ENCODE data around the gene SPON1.
A peak's percentile ranks its signal among the peaks of the same experiment; 100 is the strongest.

SPON1 gene

DNA sequence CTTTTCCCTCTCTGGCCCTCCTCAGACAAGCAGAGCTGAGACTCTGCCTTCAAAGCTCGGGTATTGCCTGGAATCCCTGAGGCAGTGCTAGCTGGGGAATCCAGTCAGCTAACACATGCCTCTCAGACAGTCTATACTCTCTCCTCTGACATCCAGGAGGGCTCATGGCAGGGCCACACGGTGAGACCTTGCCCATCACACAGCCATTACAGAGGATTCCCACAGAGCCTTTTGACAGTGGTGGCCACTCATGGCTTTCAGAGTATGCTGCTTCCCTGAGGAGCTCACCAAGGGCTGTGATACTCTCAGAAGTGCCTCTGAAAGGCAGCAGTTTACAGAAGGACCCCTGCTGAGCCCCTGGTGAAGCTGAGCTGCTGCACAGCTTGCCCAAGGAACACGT lies 231.1 kb downstream of the SPON1 start:
- peak; percentile 16 for DNase-seq (ENCODE audit: extremely low spot score)
- CTCF ChIA-PET, result interaction anchor here (1.0 kb wide), 1 partner anchor 12 kb away, joined by 3 read pairs; no protein-coding TSS in a partner anchor
- no peak for TF ChIP-seq FOXK2 (IDR thresholded peaks at IDR 0.05)
- no peak for TF ChIP-seq ARNT (IDR thresholded peaks at IDR 0.05)
- TF ChIP-seq HDGF (IDR thresholded peaks at IDR 0.05; ENCODE audit: borderline replicate concordance), result no peak
- no peak for TF ChIP-seq ELF4 (IDR thresholded peaks at IDR 0.05)
- TF ChIP-seq LEF1 (IDR thresholded peaks at IDR 0.05; ENCODE audit: borderline replicate concordance), result no peak
- POLR2A ChIA-PET, result interaction anchor here (0.5 kb wide), 1 partner anchor 245 kb away, joined by 3 read pairs; no protein-coding TSS in a partner anchor

DNA sequence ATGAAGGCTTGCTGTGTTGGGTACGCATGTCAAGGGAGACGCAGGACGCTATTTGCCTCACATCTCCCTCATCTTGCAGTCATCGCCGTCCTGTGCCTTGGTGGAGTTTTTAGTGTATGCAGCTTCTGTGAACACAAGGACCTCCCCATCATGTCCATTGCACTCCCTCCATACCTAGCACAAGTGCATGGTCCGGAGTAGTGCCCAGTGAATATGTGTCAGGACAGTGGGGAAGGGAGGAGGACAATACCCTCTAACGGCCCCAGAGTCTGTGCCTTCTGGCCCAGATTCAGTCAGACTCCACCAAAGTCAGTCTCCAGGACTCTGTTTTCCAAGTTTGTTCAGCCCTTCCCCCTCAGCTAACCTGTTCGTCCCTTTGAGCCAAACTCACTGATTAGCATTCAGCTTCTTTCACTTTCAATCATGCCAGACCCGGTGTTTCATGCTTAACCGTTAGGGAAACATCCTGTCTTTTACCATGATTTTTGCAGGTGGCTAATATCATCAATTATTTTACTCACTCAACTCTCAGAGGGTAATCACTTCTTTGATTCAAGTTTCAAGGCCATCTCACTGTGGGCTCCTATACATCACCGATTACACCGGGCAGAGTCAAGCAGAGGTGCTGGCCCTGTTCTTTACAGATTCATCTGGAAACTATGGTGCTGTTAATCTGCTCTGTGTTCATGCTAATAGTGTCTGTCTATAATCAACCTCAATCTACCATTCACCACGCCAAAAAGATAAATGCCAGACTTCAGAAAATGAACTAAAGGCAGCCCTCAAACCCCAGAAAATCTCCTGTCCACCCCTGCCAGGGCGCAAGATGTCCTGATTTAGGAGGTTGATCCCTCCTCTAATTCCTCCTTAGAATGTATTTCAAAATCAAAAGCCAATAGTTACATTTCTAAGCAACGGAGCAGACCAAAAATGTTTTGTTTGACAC lies 240.0 kb downstream of the SPON1 start:
- no peak for DNase-seq (ENCODE audit: extremely low spot score)
- ChIA-PET POLR2A (no interaction called here), CTCF (no interaction called here)
- TF ChIP-seq FOXK2 (IDR thresholded peaks at IDR 0.05), result no peak
- no peak for TF ChIP-seq ELF4 (IDR thresholded peaks at IDR 0.05)
- no peak for TF ChIP-seq FOXM1 (IDR thresholded peaks at IDR 0.05; ENCODE audit: borderline replicate concordance)
- TF ChIP-seq CTBP1 (IDR thresholded peaks at IDR 0.05; ENCODE audit: borderline replicate concordance), result no peak
- no peak for TF ChIP-seq HDGF (IDR thresholded peaks at IDR 0.05; ENCODE audit: borderline replicate concordance)
- no peak for TF ChIP-seq NFRKB (IDR thresholded peaks at IDR 0.05)
- TF ChIP-seq TARDBP (IDR thresholded peaks at IDR 0.05), result no peak
- no peak for TF ChIP-seq L3MBTL2 (conservative IDR thresholded peaks at IDR 0.05)
- TF ChIP-seq ARNT (IDR thresholded peaks at IDR 0.05), result no peak
- no peak for TF ChIP-seq ZNF384 (IDR thresholded peaks at IDR 0.05)
- TF ChIP-seq LEF1 (IDR thresholded peaks at IDR 0.05; ENCODE audit: borderline replicate concordance), result no peak
- no peak for TF ChIP-seq SUZ12 (IDR thresholded peaks at IDR 0.05)

DNA sequence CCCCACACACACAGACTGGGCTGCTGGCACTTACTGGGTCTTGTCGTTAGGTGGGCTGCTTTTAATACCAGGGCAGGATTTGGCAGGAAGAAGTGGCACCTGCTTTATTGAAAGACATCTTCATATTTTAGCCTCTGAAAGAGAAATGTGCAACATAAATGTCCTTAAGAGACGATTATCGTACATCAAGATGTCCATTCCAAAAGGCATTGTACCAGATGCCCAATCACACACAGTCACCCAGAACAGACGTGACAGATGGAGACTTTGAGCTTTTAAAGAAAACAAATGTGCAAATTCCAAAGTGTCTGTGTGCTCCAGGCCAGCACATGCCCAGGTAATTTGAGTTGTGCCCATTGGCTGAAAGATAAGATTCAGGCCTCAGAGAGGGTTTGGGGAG lies 240.8 kb downstream of the SPON1 start:
- CTCF ChIA-PET, result no interaction called here
- no peak for DNase-seq (ENCODE audit: extremely low spot score)
- POLR2A ChIA-PET, result no interaction called here
- TF ChIP-seq FOXA1 (IDR thresholded peaks at IDR 0.05) (no peak), NFRKB (IDR thresholded peaks at IDR 0.05) (no peak), HDGF (IDR thresholded peaks at IDR 0.05; ENCODE audit: borderline replicate concordance) (no peak), SP1 (IDR thresholded peaks at IDR 0.05) (no peak), BHLHE40 (IDR thresholded peaks at IDR 0.05; ENCODE audit: borderline replicate concordance) (no peak), ZNF384 (IDR thresholded peaks at IDR 0.05) (no peak), L3MBTL2 (conservative IDR thresholded peaks at IDR 0.05) (no peak), LEF1 (IDR thresholded peaks at IDR 0.05; ENCODE audit: borderline replicate concordance) (no peak), ELF4 (IDR thresholded peaks at IDR 0.05) (no peak), FOXM1 (IDR thresholded peaks at IDR 0.05; ENCODE audit: borderline replicate concordance) (no peak), TARDBP (IDR thresholded peaks at IDR 0.05) (no peak), CTBP1 (IDR thresholded peaks at IDR 0.05; ENCODE audit: borderline replicate concordance) (no peak), SUZ12 (IDR thresholded peaks at IDR 0.05) (no peak), ARNT (IDR thresholded peaks at IDR 0.05) (no peak), FOXK2 (IDR thresholded peaks at IDR 0.05) (no peak)
- TF ChIP-seq, protein P1, sequence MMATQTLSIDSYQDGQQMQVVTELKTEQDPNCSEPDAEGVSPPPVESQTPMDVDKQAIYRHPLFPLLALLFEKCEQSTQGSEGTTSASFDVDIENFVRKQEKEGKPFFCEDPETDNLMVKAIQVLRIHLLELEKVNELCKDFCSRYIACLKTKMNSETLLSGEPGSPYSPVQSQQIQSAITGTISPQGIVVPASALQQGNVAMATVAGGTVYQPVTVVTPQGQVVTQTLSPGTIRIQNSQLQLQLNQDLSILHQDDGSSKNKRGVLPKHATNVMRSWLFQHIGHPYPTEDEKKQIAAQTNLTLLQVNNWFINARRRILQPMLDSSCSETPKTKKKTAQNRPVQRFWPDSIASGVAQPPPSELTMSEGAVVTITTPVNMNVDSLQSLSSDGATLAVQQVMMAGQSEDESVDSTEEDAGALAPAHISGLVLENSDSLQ (IDR thresholded peaks at IDR 0.05), result no peak

DNA sequence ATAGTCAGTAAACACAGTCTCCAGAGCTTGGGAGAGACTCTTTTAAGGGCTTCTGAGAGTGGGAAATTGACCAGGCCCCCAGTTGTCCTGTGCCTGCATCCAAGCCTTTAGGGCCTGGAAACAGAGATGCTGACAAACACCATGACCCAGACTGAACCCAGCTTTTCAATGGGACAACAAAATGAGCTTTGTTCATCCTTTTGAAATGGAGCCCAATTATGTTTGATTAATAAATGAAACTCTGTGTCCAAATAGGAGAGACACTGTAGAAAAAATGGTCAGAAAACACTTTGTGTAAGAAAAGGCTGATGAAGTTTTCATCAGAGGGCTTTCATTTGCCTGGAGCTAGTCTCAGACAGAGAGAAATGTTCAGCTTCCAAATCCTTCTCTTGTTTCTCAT lies 250.5 kb downstream of the SPON1 start:
- TF ChIP-seq HDGF (IDR thresholded peaks at IDR 0.05; ENCODE audit: borderline replicate concordance) (no peak), ELF4 (IDR thresholded peaks at IDR 0.05) (no peak), LEF1 (IDR thresholded peaks at IDR 0.05; ENCODE audit: borderline replicate concordance) (no peak), SUZ12 (IDR thresholded peaks at IDR 0.05) (no peak), NFRKB (IDR thresholded peaks at IDR 0.05) (no peak), ARNT (IDR thresholded peaks at IDR 0.05) (no peak), TARDBP (IDR thresholded peaks at IDR 0.05) (no peak), SP1 (IDR thresholded peaks at IDR 0.05) (no peak), BHLHE40 (IDR thresholded peaks at IDR 0.05; ENCODE audit: borderline replicate concordance) (no peak)
- TF ChIP-seq, protein P1 (IDR thresholded peaks at IDR 0.05), result no peak
- DNase-seq (ENCODE audit: extremely low spot score), result no peak
- POLR2A ChIA-PET, result no interaction called here
- CTCF ChIA-PET, result no interaction called here

DNA sequence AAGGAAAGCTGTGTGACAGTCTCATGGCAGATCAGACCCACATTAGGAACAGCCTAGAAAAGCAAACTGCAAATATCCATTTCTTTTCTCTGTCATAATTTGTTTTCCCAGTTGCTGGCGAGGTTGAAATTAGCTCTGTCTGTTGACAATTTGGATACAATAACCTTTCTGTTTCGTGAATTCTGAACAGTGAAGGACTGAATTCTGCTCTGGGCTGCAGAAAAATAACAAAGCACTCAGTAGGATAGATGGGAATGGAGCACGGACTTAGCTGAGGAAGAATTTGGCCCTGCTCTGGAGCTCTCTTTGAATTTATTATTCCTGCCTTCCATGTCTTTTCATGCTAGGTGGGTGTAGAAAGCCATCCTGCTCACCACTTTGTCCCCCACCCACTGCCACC lies 256.2 kb downstream of the SPON1 start:
- no peak for DNase-seq (ENCODE audit: extremely low spot score)
- ChIA-PET CTCF (no interaction called here), POLR2A (no interaction called here)
- TF ChIP-seq ELF4 (IDR thresholded peaks at IDR 0.05) (no peak), SUZ12 (IDR thresholded peaks at IDR 0.05) (no peak), ARNT (IDR thresholded peaks at IDR 0.05) (no peak), BHLHE40 (IDR thresholded peaks at IDR 0.05; ENCODE audit: borderline replicate concordance) (no peak), CTBP1 (IDR thresholded peaks at IDR 0.05; ENCODE audit: borderline replicate concordance) (no peak), ZNF384 (IDR thresholded peaks at IDR 0.05) (no peak), FOXM1 (IDR thresholded peaks at IDR 0.05; ENCODE audit: borderline replicate concordance) (no peak), FOXA1 (IDR thresholded peaks at IDR 0.05) (no peak), L3MBTL2 (conservative IDR thresholded peaks at IDR 0.05) (no peak), TARDBP (IDR thresholded peaks at IDR 0.05) (no peak), HDGF (IDR thresholded peaks at IDR 0.05; ENCODE audit: borderline replicate concordance) (no peak), FOXK2 (IDR thresholded peaks at IDR 0.05) (no peak), SP1 (IDR thresholded peaks at IDR 0.05) (no peak), NFRKB (IDR thresholded peaks at IDR 0.05) (no peak), LEF1 (IDR thresholded peaks at IDR 0.05; ENCODE audit: borderline replicate concordance) (no peak)
- TF ChIP-seq, protein P1 (IDR thresholded peaks at IDR 0.05), result no peak
